Ishikawa (cell line): Measurements from ENCODE around the gene KIF3C.

Experiments
- CREB1 ChIP-seq: IDR thresholded peaks from 2 replicates; pipeline ENCODE4 v1.6.1; 2012; ENCODE audit warnings: low read depth
- RAD21 ChIP-seq: IDR thresholded peaks from 2 replicates; pipeline ENCODE4 v1.6.1; 2012; ENCODE audit warnings: low read depth
- TAF1 ChIP-seq: IDR thresholded peaks from 2 replicates; pipeline ENCODE4 v1.6.1; 2012; ENCODE audit warnings: low read depth, mild to moderate bottlenecking
- TCF12 ChIP-seq: IDR thresholded peaks from 2 replicates; pipeline ENCODE4 v1.6.1; 2012; ENCODE audit warnings: low read depth
- YY1 ChIP-seq: IDR thresholded peaks from 2 replicates; pipeline ENCODE4 v1.6.1; 2012; ENCODE audit warnings: low read depth
- TF ChIP-seq, protein P1 (sequence below): IDR thresholded peaks from 2 replicates; pipeline ENCODE4 v1.6.1; 2012
- TF ChIP-seq, protein P2 (sequence below): IDR thresholded peaks from 2 replicates; pipeline ENCODE4 v1.6.1; 2012
- TF ChIP-seq, protein P3 (sequence below): IDR thresholded peaks from 2 replicates; pipeline ENCODE4 v1.6.1; 2012; ENCODE audit warnings: low read depth, mild to moderate bottlenecking

DNA sequence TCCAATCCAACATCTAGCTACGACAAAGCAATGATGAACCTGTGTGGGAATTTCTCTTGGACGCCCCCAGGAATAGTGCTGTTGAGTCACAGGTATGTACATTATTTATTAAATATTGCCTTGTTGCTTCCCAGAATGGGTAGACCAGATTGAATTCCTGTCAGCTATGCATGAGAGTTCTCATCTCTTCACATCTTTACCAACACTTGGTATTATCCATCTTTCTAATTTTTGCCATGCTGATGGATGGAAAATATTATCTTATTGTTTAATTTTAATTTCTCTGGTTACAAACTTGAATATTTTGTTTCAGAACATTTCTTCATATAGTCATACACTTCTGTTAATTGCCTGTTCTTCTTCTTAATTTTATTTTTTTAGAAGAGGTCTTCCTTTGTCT lies 42.0 kb upstream of the KIF3C start:
- TF ChIP-seq TAF1 (no peak), YY1 (no peak), CREB1 (no peak), TCF12 (no peak), RAD21 (no peak)
- TF ChIP-seq, protein P1, sequence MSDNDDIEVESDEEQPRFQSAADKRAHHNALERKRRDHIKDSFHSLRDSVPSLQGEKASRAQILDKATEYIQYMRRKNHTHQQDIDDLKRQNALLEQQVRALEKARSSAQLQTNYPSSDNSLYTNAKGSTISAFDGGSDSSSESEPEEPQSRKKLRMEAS, result no peak
- TF ChIP-seq, protein P2, sequence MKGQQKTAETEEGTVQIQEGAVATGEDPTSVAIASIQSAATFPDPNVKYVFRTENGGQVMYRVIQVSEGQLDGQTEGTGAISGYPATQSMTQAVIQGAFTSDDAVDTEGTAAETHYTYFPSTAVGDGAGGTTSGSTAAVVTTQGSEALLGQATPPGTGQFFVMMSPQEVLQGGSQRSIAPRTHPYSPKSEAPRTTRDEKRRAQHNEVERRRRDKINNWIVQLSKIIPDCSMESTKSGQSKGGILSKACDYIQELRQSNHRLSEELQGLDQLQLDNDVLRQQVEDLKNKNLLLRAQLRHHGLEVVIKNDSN, result no peak
- TF ChIP-seq, protein P3, sequence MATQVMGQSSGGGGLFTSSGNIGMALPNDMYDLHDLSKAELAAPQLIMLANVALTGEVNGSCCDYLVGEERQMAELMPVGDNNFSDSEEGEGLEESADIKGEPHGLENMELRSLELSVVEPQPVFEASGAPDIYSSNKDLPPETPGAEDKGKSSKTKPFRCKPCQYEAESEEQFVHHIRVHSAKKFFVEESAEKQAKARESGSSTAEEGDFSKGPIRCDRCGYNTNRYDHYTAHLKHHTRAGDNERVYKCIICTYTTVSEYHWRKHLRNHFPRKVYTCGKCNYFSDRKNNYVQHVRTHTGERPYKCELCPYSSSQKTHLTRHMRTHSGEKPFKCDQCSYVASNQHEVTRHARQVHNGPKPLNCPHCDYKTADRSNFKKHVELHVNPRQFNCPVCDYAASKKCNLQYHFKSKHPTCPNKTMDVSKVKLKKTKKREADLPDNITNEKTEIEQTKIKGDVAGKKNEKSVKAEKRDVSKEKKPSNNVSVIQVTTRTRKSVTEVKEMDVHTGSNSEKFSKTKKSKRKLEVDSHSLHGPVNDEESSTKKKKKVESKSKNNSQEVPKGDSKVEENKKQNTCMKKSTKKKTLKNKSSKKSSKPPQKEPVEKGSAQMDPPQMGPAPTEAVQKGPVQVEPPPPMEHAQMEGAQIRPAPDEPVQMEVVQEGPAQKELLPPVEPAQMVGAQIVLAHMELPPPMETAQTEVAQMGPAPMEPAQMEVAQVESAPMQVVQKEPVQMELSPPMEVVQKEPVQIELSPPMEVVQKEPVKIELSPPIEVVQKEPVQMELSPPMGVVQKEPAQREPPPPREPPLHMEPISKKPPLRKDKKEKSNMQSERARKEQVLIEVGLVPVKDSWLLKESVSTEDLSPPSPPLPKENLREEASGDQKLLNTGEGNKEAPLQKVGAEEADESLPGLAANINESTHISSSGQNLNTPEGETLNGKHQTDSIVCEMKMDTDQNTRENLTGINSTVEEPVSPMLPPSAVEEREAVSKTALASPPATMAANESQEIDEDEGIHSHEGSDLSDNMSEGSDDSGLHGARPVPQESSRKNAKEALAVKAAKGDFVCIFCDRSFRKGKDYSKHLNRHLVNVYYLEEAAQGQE, result no peak
